ENCODE results near the gene PBRM1. TPM values are rescaled to one million over a fixed set of nuclear protein-coding genes. Genes with fewer than 3 reads are reported as not detected.

Gene PBRM1
- total and polyA plus RNA-seq, 2 of the 13 experiments (the other 11 are each of a cell fraction or from before 2014, with no cell fraction given), result 10.9 to 33.2 TPM

GRCh38 chr3:52606373-52607085, 79.2 kb downstream of the PBRM1 start (continued):
- TF ChIP-seq ZHX1 (CRISPR knock-in tag; IDR thresholded peaks at IDR 0.05; ENCODE audit: low read depth) (no peak), NRL (CRISPR knock-in tag; IDR thresholded peaks at IDR 0.05; ENCODE audit: borderline replicate concordance) (no peak), ZBTB38 (CRISPR knock-in tag; IDR thresholded peaks at IDR 0.05) (no peak), FOSL2 (CRISPR knock-in tag; IDR thresholded peaks at IDR 0.05) (peak; percentile 89), REPIN1 (CRISPR knock-in tag; IDR thresholded peaks at IDR 0.05; ENCODE audit: borderline replicate concordance, low read depth) (no peak), ZNF850 (CRISPR knock-in tag; conservative IDR thresholded peaks at IDR 0.05) (no peak), IRX3 (CRISPR knock-in tag; IDR thresholded peaks at IDR 0.05; ENCODE audit: borderline replicate concordance, low read depth) (no peak), NAIF1 (CRISPR knock-in tag; IDR thresholded peaks at IDR 0.05; ENCODE audit: borderline replicate concordance) (no peak), MAFF (IDR thresholded peaks at IDR 0.05; ENCODE audit: low read depth, low read length) (peak; percentile 56; the same call in 1 of the 2 replicates), RELA (CRISPR knock-in tag; IDR thresholded peaks at IDR 0.05) (no peak), ATF7-NPFF (CRISPR knock-in tag; IDR thresholded peaks at IDR 0.05; ENCODE audit: low read depth) (no peak), RFXAP (CRISPR knock-in tag; IDR thresholded peaks at IDR 0.05; ENCODE audit: borderline replicate concordance) (no peak), NFKBIZ (CRISPR knock-in tag; IDR thresholded peaks at IDR 0.05) (no peak), HMGXB3 (CRISPR knock-in tag; IDR thresholded peaks at IDR 0.05; ENCODE audit: borderline replicate concordance) (no peak), ELF1 (CRISPR knock-in tag; IDR thresholded peaks at IDR 0.05) (no peak)
- TF ChIP-seq, protein P1, sequence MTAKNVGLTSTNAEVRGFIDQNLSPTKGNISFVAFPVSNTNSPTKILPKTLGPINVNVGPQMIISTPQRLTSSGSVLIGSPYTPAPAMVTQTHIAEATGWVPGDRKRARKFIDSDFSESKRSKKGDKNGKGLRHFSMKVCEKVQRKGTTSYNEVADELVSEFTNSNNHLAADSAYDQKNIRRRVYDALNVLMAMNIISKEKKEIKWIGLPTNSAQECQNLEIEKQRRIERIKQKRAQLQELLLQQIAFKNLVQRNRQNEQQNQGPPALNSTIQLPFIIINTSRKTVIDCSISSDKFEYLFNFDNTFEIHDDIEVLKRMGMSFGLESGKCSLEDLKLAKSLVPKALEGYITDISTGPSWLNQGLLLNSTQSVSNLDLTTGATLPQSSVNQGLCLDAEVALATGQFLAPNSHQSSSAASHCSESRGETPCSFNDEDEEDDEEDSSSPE (CRISPR knock-in tag; IDR thresholded peaks at IDR 0.05), result no peak
- TF ChIP-seq, protein P2, sequence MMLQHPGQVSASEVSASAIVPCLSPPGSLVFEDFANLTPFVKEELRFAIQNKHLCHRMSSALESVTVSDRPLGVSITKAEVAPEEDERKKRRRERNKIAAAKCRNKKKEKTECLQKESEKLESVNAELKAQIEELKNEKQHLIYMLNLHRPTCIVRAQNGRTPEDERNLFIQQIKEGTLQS (CRISPR knock-in tag; IDR thresholded peaks at IDR 0.05), result peak; percentile 15; the same call in 1 of the 2 replicates
- TF ChIP-seq, protein P3, sequence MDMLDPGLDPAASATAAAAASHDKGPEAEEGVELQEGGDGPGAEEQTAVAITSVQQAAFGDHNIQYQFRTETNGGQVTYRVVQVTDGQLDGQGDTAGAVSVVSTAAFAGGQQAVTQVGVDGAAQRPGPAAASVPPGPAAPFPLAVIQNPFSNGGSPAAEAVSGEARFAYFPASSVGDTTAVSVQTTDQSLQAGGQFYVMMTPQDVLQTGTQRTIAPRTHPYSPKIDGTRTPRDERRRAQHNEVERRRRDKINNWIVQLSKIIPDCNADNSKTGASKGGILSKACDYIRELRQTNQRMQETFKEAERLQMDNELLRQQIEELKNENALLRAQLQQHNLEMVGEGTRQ (IDR thresholded peaks at IDR 0.05; ENCODE audit: low read depth, low read length), result no peak
- TF ChIP-seq, protein P3 (CRISPR knock-in tag; IDR thresholded peaks at IDR 0.05; ENCODE audit: borderline replicate concordance), result no peak
